Inflammatory macrophage treated with lipopolysaccharide for 4 hours (primary cell): ENCODE results near the gene RASGEF1C.

Experiments
- DNase-seq: peaks from one replicate; pipeline ENCODE4 v3.0.0-alpha.2; 2020

Gene RASGEF1C

GRCh38 chr5:180209137-180209581 is at the start of gene RASGEF1C:
Gene RASGEF1C, minus strand, starts transcription at chr5:180209211. Its CDS starts 71,159 bp downstream, at chr5:180138052.
- peak; percentile 69 for DNase-seq

- DNase-seq: no peak
Measured at GRCh38 chr5:180253036-180253824, 44.2 kb upstream of the RASGEF1C start.

- no peak for DNase-seq
Measured at GRCh38 chr5:180251887-180252286, 42.9 kb upstream of the RASGEF1C start.

GRCh38 chr5:180251141-180251540 is 42.1 kb upstream of the RASGEF1C start:
- no peak for DNase-seq

- DNase-seq: no peak
Measured at GRCh38 chr5:180250329-180250728, 41.3 kb upstream of the RASGEF1C start.

- no peak for DNase-seq
Measured at GRCh38 chr5:180241600-180241999, 32.6 kb upstream of the RASGEF1C start.

GRCh38 chr5:180238631-180239030 is 29.6 kb upstream of the RASGEF1C start:
- no peak for DNase-seq

GRCh38 chr5:180235846-180236245 is 26.8 kb upstream of the RASGEF1C start:
- no peak for DNase-seq

- DNase-seq: no peak
Measured at GRCh38 chr5:180235077-180235476, 26.1 kb upstream of the RASGEF1C start.

- no peak for DNase-seq
Measured at GRCh38 chr5:180234271-180234670, 25.3 kb upstream of the RASGEF1C start.

GRCh38 chr5:180233729-180234128 is 24.7 kb upstream of the RASGEF1C start:
- no peak for DNase-seq

- DNase-seq: no peak
Measured at GRCh38 chr5:180230017-180230416, 21.0 kb upstream of the RASGEF1C start.

- no peak for DNase-seq
Measured at GRCh38 chr5:180222056-180222455, 13.0 kb upstream of the RASGEF1C start.

GRCh38 chr5:180217797-180218196 is 8.8 kb upstream of the RASGEF1C start:
- DNase-seq: no peak

GRCh38 chr5:180216646-180217171 is 7.7 kb upstream of the RASGEF1C start:
- no peak for DNase-seq

- DNase-seq: no peak
Measured at GRCh38 chr5:180215783-180216630, 7.0 kb upstream of the RASGEF1C start.

- DNase-seq: no peak
Measured at GRCh38 chr5:180214870-180215770, 6.1 kb upstream of the RASGEF1C start.

GRCh38 chr5:180213657-180214207 is 4.7 kb upstream of the RASGEF1C start:
- DNase-seq: no peak

- DNase-seq: no peak
Measured at GRCh38 chr5:180213256-180213600, 4.2 kb upstream of the RASGEF1C start.

- no peak for DNase-seq
Measured at GRCh38 chr5:180212363-180213255, 3.6 kb upstream of the RASGEF1C start.

- DNase-seq: no peak
Measured at GRCh38 chr5:180211761-180212035, 2.7 kb upstream of the RASGEF1C start.
